HCEC 1CT (cell line): ENCODE results near the gene KLHL42.
"Not testable (repeated sequence)": the region's sequence is repeated elsewhere in the genome, so short reads cannot be mapped to it uniquely, and the experiment has no call there.

Experiments
- DNase-seq: peaks from one replicate; pipeline ENCODE4 v3.0.0-alpha.2; 2017

The KLHL42 gene, protein sequence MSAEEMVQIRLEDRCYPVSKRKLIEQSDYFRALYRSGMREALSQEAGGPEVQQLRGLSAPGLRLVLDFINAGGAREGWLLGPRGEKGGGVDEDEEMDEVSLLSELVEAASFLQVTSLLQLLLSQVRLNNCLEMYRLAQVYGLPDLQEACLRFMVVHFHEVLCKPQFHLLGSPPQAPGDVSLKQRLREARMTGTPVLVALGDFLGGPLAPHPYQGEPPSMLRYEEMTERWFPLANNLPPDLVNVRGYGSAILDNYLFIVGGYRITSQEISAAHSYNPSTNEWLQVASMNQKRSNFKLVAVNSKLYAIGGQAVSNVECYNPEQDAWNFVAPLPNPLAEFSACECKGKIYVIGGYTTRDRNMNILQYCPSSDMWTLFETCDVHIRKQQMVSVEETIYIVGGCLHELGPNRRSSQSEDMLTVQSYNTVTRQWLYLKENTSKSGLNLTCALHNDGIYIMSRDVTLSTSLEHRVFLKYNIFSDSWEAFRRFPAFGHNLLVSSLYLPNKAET

DNA sequence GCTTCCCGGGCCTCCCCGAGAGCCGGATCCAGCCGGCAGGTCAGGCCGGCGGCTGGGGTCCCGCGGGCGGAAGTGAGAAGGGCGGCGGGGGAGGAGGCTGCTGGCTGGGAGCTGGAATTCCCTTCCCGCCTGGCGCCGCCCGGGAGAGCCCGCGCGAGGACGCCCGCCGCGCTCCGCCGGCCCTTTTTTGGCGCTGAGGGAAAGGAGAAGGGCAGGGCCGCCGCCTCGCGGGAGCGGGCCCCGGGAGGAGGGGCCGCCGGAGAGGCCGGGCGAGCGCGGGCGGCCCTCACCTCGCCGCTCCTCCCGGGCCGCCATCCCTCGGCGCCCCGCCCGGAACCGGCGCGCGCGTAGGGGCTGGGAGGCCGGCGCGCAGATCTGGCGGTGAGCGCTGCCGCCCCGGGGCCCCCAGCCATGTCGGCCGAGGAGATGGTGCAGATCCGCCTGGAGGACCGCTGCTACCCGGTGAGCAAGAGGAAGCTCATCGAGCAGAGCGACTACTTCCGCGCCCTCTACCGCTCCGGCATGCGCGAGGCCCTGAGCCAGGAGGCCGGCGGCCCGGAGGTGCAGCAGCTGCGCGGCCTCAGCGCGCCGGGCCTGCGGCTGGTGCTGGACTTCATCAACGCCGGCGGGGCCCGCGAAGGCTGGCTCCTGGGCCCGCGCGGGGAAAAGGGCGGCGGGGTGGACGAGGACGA, at the start of gene KLHL42, which contains the start of gene MANSC4:
Gene KLHL42 (plus strand): TSS at position 314 of the 692 bp plus-strand sequence. CDS start 98 bp downstream, at position 412.
Gene MANSC4 (minus strand): TSS at position 317 of the 692 bp plus-strand sequence. CDS start 8,960 bp downstream, outside the sequence.
- DNase-seq: peak; percentile 80

DNA sequence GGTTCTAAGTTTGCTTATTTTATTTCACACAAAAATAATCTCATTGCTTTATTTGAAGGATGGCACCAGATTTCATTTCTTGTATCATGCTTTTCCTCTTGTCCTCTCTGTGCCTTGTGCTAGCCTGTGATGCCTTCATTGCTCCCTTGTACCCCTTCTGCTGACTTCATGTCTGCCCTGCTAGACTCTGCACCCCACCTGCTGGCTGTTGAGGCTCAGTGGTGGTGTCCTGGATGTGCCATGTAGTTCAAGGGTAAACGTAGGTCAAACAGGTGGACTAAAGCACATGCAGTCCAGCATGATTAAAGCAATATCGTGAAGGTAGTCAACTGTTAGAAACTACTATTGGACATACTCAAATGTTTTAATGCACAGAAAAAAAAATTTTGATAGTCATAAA, 47.8 kb upstream of the KLHL42 start:
- DNase-seq: no peak

DNA sequence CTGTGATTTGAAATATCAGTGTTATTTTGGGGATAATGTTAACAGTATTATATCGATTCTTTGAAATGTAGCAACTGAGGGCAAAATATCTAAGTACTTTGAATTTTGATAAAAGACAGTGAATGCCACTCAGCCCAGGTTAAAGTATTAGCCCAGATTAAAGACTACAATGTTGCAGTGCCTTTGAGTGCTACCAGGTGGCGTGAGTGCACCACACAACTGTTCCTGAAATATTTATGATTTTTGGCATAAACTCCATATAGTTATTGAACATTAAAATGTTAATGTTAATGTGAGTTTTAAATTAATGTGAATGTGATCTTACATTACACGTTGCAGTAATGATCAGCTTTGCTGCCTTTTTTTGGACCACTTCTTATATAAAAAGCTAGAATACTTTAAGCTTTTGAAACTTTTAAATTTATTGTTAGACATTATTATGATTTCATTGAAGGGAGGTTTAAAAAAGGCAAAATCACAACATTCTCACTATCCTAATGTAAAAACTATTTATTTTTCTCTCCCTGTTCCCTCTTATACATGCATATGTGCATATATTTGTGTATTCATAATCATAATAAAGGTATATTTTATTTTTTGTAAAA, 46.9 kb upstream of the KLHL42 start:
- peak; percentile 56 for DNase-seq

DNA sequence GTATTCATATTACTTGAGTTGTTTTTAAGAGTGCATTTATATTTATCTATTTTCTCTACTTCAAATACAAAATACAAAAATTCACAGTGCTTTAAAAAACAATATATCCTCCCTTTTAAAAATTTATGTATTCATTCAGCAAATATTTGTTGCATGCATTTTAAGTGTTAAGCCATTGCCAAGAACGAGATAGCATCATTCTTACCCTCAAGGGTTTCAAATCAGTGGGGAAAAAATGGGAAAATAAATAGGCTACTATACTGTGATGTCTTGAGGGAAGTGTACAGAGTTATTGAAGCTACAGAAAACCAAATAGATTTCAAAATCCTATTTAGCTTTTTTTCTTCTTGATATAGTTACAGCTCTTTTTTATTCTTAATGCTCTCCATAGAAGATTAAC, 46.2 kb upstream of the KLHL42 start:
- DNase-seq: no peak

DNA sequence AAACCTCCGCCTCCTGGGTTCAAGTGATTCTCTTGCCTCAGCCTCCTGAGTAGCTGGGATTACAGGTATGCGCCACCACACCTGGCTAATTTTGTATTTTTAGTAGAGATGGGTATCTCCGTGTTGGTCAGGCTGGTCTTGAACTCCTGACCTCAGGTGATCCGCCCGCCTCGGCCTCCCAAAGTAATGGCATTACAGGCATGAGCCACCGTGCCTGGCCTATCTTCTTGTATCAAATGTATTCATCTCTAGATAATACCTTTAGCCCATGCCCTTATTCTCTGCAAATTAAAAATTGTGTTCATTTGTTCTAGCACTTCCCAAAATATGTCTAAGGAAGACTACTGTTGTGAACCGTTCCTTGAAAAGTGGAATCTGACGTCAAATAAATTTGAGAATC, 45.7 kb upstream of the KLHL42 start:
- not testable (repeated sequence) for DNase-seq

DNA sequence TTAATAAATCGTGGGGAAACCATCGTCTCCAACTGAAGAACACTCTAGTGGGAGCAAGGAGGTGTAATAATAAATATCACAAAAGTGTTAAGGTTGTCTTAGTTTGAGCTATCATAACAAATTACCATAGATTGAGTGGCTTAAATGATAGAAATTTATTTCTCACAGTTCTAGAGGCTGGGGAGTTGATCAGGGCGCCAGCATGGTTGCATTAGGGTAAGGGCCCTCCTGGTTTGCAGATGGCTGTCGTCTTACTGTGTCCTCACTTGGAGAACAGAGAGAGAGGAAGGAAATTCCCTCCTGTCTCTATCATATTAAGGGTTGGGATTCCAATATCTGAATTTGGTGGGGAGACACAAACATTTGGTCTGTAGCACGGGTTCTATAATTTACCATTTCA, 36.4 kb upstream of the KLHL42 start:
- no peak for DNase-seq

DNA sequence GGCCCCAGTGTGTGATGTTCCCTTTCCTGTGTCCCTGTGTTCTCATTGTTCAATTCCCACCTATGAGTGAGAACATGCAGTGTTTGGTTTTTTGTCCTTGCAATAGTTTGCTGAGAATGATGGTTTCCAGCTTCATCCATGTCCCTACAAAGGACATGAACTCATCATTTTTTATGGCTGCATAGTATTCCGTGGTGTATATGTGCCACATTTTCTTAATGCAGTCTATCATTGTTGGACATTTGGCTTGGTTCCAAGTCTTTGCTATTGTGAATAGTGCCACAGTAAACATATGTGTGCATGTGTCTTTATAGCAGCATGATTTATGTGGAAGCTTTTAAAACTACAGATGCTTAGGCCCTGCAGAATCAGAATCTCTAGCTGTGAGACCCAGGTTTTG, 34.3 kb upstream of the KLHL42 start:
- DNase-seq: not testable (repeated sequence)

DNA sequence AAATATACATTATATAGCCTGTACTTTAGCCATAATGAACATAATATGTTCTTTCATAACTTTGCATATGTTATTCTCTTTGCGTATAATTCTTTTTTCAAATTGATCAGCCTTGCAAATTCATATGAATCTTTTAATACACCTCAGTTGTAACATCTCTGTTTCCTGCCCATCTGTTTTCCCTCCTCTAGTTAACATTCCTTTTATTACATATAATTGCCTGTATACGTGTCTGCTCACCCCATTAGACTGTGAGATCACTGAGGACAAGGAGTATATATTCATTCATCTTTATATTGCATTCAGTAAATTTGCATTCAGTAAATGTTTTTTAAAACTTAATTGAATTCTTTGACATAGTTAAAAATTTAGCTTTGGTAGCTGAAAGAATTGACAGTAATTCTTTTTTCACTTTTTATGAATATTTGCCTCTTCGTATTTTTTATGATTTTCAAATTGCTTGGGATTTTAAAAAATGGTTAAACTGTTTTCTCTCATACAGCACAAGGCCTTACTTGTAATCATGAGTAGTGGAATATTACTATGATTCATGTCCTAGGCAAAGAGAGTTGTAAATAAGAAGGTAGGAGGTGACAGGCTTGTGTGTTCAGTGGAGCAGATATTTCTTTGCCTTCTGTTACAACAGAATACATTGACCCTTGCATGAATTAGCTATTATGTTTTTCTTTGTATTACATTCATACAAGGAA, 32.8 kb upstream of the KLHL42 start:
- DNase-seq: peak; percentile 73

DNA sequence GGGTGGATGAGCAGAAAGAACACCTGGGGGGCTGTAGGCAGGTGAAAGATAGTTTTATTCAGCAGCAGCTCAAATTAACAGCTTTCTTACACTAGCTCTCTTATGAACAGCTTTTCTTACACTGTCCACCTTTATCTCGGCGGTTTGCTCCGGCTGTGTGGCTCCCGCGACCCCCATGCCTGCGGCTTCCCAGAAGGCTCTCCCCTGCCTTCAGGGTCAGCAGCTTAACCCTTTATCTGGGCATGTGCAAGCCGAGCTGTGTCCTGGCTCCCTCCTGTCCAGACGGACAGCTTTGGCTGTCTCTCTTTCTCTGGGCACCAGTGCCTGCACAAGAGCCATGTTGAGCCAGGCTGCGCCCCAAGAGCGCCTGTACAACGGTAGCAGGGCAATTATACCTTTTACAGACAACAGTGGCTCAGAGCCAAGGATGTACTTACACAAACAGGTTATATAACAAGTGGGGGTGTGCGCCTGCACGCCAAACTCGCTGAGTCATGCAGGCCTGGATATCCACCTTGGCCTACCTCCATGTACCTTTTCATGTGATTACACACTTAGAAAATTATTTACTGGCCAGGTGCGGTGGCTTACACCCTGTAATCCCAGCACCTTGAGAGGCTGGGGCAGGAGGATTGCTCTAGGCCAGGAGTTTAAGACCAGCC, 28.5 kb upstream of the KLHL42 start:
- DNase-seq: no peak

DNA sequence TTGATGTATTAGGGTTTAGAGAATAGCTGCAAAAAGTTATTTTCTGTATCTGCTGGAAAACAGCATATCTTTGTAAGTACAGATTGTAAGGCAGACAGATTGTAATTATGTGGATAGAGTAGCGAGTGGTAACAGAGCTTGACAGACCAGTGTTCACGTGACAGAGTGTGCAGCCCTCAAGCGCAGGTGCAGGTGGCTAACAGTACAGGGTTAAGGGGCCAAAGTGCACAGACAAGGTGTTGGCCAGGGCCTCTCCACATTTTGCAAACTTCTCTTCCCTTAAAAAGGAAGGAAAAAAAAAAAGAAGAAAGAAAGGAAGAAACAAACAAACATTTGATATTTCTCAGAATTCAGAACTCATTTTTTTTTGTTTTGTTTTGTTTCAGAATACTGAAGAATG, 25.2 kb upstream of the KLHL42 start:
- no peak for DNase-seq

DNA sequence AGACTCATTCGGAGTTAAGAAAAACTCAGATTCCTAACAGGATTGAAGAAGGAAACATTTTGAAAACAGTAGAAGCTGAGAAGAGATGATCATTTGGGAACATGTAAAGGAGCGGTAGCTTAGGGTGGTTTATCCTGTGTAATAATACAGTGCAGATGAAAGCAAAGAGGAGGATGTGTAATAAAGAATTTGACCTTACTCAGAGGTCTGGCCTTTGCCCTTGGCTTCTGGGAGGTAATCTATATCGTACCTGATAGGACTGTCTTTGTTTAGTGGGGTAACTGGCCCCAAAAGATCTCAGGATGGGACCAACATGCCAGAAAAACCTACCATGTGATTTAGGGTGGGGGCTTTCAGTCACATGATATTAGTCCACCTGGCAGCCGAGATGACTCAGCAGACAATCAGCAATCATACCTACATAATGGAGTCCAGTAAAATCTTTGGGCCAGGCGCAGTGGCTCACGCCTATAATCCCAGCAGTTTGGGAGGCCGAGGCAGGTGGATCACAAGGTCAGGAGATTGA, 23.3 kb upstream of the KLHL42 start:
- DNase-seq: no peak

DNA sequence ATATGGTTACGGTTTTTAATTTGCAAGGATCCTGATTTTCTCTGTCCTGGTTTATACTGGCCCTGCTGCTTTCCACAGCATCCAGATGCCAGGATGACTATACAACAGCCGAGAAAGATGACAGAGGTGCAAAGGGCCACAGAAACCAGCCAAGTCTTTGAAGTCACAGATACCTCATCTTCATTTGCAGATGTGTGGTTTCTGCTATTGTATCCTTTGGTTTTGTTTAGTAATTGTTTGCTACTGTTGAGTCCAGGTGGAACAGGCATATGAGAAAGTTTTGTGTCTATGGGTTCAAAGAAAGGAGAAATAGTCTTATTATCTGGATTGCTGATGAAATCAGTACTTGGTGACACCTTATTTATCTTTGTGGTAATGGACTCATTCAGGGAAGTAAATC, 17.3 kb upstream of the KLHL42 start:
- DNase-seq: no peak

DNA sequence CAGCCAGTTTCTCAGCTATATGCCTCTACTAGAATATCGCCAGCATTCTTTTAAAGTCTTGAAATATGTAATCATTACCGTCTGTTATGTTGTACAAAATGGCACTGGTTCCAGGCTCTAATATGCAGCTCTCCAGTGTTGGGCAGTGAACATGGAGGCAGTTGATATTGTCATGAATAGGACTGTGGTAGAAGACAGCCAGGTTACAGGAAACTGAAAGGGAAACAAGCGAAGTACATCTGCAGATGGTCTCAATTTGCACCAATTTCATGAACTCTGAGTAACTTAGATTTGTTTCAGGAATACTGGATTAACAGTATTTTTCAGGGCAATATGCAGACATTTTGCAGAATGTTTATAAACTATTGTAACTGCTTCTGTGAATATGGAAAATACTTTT, 13.4 kb upstream of the KLHL42 start:
- DNase-seq: no peak

DNA sequence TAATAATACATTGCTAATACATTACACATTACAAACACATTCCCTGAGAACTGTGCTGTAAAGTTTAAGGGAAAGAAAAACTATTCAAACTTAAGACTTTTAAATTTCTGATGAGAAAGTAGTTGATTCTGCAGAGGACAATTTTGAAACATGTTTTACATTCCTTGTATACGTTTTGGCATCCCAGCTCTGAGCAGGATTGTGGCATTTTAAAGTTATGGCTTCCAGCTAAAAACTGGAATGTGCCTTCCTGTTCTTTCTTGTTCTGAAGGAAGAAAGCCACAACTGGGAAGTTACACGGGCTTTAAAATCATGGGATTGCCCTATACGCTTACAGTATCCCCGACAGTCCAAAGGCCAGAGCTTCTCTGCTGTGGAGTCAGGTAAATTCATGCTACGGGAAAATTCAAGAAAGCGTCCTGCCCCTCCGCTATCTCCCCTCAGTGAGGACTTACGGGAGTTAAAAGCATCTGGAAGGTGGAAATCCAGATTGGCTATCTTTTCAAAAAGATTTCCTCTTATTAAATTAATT, 10.8 kb upstream of the KLHL42 start:
- DNase-seq: no peak

DNA sequence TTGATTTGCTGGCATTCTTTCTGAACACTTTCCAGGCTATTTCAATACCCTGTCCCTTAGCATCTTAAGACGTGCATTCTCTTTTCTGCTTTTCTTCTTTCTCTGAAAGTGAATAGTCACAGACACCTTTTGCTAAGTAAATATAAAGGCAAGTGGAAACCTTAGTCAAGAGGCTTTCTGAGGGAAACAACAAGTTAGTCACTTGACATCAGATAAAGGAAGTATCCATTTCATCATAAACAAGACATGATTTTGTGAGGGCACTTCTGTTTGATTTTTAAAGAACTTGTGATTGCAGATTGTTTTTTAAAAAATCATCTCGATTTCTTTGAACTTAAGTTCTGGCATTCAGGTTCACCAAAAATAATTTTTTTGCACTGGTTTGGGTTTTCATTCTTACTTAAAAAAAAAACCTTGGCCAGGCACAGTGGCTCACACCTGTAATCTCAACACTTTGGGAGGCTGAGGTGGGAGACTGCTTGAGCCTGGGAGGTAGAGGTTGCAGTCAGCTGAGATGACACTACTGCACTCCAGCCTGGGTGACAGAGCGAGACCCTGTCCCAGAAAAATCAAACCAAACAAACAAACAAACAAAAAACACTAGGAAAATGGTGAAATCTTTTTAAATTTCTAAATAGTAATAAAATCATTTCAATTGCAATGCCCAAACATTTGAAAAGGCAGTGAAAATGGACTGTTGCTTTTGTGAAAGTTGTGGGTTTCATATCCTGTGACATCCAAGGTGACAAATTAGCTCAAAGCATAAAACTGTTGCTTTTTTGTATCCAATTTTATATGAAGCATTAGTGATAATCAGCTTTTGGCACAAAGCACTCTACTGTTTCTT, 8.3 kb upstream of the KLHL42 start:
- DNase-seq: no peak

DNA sequence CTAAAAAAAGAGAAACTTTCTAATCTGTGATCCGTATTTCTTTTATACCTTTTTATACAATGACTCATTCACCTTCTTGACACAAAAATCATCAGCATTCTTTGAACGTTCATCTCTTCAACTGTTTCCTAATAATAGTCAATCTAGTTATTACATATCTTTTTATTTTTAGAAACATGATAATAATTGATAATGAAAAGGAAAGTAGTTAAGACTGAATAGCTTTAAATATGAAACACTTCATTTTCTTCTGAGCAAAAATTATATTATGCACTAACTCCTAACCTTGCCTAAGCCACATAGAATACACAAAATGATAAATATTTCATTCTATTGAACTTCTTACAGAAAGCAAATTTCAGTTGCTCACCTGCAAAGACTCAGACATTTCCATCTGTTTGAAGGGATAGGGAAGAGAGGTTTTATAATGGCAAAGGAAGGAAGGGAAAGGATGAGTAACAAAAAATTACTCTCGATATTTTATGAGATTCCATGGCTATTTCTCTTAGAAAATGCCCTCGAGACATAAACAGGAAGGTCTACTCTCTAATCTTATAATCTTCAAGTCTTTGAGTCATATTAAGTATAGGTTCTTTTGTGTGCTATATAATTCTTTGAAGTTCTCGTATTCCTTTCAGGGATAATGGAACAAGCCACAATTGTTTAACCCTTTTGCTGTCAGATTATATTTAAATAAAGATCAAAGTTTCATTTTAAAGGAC, 7.5 kb upstream of the KLHL42 start:
- DNase-seq: peak; percentile 37

DNA sequence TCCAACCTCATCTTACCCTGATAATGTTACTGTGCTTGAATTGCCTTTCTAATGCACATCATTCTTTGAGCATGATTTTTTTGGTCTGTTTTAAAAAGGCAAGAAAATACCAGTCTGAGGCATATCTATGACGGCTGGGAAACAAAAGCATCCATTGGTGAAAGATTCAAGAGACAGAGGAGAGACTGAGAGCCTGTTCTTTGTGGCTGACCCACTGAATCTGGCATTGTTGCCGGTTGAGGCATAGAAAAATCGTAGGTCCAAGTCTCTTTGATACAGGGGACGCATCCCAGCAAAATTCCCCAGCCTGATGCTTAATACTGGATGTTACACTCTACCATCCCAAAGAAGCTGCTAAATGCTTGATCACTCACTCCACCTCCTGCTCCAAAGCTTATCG, 2.9 kb upstream of the KLHL42 start:
- DNase-seq: no peak

DNA sequence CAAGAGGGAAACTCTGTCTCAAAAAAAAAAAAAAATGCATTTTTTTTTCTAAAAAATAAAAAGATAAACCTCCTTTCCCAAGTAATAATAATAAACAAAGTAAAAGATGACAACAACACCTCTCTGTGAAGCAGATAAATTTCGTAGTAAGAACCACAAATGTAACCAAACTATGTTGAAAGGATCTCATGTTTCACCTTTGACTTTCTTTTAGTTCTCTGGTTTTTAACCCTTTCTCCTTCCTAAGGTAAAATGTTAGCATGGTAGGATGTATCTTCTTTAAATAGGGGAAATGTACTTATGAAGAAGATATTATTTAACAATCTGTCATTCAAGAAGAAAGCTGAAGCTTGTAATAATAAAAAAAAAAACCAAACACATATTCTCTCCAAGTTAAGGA, 1.8 kb upstream of the KLHL42 start:
- DNase-seq: no peak

DNA sequence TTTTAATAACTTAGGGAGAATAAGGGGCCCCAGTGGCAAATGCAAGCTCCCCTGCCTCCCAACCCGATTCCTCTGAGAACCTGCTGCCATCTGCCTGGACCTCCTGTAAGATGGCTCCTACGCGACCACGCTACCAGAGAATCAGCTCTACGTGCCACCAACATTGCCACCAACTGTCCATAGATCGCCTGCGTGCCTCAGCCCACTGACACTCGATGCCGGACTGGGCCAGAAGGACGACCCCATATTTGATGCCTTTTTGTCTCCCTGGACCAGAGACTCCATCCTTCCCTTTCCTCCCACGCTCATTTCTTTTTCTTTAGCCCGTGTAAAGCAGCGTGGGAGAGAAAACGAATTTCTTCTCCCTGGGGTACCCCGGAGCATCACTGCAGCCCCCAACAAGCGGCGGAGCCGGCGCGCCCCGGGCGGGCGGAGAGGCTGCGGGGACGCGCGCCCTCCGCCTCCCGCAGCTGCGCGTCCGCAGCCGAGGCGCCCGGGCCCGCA, 565 bp upstream of the KLHL42 start:
- no peak for DNase-seq
